ENCODE results near the gene KCNIP4.
A peak's percentile ranks its signal among the peaks of the same experiment; 100 is the strongest.
"Not testable (repeated sequence)": the region's sequence is repeated elsewhere in the genome, so short reads cannot be mapped to it uniquely, and the experiment has no call there.

KCNIP4 gene

DNA sequence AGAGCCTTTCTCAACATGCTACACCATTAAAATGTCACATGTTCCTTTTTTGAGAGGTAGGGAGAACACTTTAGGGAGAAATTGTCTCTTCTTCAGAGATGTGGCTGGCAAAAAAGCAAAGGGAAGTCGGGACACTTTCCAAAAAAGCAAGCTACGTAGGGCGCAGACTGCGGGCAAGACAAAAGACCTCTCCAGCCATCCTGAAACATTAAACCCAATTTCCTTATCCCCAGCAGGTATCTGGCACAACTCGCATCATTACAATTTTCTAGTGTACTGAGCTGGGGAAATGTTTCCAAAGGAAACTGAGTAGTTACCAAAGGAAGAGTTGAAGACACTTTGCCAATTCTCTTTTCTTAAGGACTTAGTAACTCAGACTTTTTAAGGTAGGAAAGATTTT is 1132.3 kb downstream of the KCNIP4 start:
- DNase-seq: no peak

DNA sequence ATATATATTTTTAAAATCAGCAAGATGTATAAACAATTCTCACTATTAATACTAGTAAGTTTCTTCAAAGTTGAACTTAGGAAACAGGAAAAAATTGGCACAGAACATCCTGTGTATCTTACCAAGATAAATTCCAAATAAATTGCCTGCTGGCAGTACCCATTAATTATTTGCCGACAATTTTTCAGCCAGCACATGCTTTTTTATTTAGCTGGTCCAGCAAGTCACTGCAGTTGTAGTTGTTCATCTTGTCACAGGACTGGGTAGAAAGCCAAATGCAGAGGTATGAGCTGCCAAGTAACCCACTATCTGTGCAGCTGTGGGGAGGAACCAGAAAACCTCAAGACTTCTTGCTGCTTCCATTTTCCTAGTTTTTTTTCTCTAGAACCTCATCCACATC is 1134.9 kb downstream of the KCNIP4 start:
- no peak for DNase-seq

DNA sequence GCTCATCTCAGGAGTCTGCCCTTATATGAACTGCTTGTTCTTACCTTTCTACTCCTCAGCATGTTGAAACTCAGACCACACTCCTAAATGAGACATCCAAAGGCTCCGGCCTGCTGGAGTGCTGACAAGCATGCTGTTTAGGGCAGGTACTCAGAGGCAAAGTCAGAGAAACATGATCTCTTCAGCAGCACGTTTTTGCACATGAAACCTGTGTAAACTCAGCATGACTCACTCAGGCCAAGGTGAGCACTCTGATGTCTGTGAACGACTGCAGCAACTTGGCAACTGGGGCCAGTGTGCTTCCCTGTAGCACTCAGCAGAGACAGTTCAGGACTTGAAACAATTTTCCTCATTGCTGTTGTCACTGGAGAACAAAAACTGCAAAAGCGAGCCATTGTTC is 1138.8 kb downstream of the KCNIP4 start:
- DNase-seq: no peak

DNA sequence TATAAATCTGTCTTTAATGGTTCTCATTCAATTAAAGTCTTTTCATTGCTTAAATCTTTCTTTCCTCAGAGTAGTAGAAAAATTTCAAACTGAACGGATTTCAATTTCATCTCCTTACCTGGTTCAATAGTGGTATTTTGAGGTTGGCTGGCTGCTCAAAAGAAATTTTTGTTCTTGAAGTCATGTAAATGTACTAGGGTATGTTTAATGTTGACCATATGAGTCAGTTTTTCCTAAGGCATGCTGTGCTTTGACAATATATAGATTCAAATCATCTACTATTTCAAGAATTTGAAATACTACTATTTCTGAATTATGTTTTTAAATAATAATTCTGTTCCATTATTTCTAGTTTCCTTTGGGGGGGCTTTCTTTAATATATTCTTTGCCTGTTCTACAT is 1142.9 kb downstream of the KCNIP4 start:
- no peak for DNase-seq

DNA sequence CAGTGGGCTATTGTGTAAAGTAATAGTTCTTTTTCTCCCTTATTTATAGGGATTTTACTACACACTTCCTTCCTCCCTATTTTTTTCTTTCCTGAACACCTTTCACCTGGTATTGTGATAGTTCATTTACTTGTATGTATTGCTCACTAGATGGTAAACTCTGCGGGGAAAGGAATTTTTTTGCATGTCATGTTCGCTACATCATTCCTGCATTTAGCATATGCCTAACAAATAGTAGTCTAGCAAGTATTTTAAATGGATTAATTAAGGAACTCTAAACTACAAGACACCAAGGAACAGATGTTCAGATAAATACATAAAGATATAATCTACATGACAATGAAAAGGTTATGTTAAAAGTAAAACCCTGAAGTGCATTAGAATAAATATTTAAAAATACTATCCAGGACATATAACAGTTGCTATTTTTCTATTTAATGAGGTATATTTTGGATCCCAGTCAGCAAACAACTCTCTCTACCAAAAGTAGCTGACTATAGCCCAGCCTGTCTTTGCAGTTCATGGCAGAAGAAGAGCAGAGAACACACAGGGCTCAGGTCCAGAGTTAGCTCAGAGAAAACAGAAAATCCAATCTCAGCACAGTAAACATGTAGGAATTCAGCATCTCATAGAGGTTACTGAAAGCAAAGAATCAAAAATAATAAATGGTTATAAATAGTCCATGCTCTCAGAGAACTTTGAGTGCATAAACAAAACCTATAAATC is 1160.5 kb downstream of the KCNIP4 start:
- DNase-seq: no peak

DNA sequence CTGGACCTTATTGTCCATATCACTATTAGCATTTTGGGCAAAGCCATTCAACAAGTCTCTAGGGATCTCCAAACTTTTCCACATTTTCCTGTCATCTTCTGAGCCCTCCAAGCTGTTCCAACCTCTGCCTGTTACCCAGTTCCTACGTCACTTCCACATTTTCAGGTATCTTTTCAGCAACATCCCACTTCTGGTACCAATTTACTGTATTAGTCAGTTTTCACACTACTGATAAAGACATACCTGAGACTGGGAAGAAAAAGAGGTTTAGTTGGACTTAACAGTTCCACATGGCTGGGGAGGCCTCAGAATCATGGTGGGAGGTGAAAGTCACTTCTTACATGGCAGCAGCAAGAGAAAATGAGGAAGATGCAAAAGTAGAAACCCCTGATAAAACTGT is 1165.4 kb downstream of the KCNIP4 start:
- not testable (repeated sequence) for DNase-seq

DNA sequence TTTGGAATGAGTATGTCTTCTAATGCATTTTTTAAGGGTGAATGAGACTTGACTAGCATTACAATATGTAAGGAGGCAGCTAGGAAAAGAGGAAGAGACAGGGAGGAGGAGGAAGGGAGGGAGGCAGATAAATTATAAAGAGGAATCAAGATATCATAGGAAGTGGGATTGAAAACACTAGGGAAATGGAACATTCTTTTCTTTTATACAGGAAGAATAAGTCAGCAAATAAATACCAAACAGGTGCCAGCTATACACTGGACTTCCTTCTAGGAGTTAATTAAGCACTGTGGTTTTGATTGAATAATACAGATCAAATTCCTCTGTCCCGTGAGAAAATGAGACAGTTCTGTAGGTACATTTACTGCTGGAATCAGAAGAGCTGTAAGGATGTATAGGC is 1169.7 kb downstream of the KCNIP4 start:
- DNase-seq: no peak

DNA sequence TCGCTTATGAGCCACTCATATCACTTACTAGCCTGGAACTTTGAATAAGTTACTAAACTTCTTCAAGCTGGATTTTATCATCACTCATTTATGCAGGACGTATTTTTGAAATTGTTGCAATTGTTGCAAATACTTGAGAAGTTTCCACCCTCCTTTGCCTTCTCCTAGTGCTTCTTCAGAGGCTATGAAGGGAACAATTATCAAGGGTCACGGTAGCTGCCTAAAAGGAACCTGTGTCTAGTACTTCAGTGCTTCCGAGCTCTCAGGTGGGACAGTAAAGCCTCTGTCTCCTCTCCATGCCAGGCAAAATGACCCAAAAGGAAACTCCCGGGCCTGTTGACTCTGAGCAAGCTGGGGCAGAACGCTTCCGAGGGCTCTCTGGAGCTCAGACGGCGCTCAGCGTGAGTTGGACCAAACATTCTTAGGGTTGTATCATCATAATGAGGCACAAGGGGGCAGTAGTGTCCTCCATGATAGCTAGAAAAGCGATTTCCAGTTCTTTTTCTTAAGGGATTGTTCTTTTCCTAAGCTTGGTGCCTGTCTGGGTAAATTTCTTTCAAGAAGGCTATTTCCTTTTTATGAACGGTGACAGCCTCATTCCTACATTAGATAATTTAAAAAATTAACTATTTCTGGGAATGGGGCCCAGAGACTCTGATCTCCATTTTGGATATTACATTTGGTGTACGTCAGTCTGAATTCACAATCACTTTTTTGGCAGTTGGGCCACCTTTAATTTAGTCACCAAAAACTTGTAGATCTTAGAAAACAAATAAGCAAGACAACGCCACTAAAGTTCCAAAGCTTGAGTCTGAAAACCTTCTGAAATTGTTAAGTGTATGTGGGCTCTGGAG is 1175.2 kb downstream of the KCNIP4 start:
- peak; percentile 50 for DNase-seq

DNA sequence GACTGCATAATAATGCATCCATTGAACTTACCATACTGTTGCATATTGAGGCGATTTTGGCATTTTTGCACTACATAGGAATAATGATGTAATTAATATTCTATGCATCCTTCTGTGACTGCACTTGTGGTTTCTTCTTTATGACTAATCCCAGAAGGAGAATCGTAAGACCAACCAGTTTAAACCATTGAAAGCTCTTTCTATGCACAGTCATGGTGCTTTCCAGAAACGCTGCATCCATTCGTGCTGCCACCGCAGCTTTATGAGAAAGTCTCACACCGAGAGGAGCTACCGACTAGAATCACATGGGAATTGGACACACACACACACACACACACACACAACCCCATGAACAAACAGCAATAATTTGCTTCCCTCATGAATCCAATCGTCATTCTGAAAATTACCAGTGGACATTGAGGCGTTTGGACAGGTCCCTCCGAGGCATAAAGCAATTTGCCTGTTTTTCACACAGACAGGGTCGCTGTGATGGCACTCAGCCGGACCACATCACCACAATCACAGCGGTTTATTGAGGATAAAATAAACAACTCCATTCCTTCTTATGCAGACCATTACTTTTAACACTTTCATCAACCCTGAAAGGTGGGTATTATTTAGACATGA is 1184.1 kb downstream of the KCNIP4 start:
- no peak for DNase-seq

DNA sequence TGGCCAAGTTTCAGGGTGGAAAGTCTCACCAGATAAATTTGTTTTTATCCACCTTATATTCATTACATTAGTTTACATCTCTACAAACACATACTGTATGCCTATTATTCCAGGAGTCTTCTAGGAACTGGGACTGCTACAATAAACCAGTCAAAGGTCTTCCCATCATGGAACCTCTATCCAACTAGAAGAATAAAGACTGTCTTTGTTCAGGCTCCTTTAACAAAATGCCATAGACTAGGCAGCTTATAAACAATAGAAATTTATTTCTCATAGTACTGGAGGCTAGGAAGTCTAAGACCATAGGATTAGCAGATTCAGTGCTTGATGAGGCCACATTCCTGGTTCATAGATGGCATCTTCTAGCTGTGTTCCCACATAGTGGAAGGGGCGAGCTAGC is 1186.7 kb downstream of the KCNIP4 start:
- DNase-seq: no peak

DNA sequence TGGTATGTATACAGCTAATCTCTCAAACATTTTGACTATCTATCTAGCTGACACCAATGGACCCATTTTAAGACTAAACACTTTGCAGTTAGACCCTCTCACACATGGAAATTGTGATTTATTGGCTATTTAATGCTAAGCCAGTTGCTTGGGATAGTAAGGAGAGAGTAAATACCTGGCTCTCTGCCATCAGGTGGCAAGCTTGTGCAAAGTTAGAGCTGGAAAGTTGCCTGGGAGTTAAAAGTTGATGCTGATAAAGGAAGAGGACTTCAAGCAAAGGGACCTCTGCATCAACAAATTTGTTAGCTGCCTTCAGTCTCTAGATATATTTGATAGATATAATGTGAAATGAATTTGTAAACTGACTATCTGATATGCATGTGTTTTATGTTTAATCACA is 1187.2 kb downstream of the KCNIP4 start:
- DNase-seq: no peak

DNA sequence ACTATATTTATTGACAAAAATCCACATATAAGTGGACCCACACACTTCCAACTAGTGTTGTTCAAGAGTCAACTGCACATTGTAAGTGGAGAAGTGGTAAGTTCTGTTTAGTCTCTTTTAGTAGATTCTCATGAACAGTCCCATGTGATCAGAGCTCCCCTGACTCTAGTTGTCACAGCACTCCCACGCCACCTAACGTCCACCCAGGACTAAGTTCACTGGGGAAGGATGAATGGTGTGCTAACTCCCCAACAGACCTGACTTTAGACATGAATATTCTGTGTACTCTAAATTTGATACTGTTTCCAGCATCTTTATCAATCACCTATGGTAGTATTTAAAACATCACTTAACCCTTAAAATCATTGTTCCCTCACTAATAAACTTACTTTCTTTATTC is 1188.5 kb downstream of the KCNIP4 start:
- peak; percentile 5 for DNase-seq

DNA sequence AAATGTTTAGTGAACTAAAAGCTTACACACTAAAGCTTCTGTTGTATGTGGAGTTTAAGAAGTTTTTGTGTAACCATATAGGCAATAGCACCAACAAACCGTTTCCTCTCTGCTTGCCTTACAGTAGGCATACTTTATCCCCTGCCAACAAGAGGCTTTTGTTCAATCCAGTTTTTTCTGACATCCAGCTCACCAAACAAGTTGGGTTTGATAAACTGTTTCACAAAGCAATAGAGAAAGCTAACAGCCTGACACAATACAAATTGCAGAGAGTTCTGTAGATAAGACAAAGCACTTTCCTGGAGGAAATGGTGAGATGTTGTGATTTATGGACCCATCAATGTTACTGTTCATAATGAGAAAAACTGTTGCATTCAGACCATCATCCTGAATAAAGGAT is 1194.5 kb downstream of the KCNIP4 start:
- no peak for DNase-seq

DNA sequence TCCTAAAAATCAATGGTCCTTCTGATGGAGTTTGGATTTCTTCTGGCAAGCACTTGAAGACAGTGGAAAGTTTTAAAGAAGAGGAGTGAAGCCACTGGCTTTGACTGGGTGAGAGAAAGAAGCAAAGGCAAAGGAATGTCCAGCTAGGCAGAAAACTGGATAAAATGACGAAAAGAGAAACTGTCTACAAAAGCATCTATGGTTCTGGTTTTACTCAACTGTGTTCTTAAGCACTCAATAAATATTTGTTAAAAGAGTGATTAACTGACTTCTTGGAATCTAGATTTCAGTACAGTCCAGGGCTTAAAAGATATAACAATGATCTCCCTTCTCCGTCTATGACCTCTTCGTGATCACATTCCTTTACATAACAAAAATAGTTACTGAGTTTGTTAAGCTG is 1195.9 kb downstream of the KCNIP4 start:
- no peak for DNase-seq

DNA sequence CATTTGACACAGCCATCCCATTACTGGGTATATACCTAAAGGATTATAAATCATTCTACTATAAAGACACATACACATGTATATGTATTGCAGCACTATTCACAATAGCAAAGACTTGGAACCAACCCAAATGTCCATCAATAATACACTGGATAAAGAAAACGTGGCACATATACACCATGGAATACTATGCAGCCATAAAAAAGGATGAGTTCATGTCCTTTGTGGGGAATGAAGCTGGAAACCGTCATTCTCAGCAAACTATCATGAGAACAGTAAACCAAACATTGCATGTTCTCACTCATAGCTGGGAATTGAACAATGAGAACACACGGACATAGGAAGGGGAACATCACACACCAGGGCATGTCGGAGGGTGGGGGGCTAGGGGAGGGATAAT is 1202.6 kb downstream of the KCNIP4 start:
- not testable (repeated sequence) for DNase-seq

DNA sequence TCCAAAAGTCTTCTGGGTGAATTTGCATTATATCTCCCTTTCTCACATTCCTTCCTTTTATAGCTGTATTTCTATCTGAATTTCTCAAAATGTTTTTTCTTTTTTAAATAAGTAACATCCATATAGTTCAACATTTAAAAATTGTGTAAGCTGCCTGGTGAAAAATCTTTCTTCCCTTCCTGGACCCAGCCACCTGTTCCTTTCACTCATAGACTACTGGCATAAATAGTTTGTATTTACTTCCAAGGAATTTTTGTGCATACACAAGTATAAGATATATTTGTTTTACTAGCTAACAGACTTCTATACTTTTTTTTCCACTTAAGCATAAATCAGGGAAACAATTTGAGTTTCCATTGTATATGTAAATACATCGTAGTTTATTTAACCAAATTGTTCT is 1212.6 kb downstream of the KCNIP4 start:
- DNase-seq: no peak

DNA sequence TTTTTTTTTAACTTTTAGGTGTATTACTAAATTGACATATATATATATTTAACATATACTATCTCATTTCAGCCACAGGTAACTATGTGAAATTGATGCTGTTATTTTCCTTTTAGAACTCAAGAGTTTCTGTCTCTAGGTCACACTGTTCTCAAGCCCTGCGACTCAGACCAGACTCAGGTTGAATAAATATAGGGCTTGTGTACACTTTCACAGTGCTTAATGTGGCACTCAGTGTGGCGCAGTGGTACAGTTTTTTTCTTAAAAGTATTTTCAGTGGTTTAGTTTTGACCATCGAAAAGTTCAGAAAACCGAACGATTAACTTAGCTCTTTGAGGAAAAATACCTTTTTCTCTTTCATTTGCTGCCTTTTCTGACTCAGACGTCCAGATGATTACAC is 1223.7 kb downstream of the KCNIP4 start:
- no peak for DNase-seq

DNA sequence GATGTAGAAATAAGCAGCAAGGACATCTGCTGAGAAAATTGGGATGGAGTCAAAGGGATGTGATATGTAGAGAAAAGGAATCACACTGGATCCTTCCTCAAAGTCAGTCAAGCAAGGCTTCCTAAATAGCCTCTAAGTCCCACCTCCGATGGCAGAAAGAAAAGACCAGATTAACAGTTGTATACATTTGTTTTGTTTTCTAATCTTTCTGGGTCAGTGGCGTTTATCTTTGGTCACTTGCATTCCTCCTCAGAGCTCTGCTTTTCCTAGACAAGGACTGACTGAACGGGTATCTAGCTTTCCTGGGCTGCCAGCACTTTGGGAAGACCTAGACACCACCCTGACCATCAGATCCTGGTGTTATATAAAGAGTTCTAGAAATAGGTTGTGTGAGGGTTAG is 1225.1 kb downstream of the KCNIP4 start:
- no peak for DNase-seq

DNA sequence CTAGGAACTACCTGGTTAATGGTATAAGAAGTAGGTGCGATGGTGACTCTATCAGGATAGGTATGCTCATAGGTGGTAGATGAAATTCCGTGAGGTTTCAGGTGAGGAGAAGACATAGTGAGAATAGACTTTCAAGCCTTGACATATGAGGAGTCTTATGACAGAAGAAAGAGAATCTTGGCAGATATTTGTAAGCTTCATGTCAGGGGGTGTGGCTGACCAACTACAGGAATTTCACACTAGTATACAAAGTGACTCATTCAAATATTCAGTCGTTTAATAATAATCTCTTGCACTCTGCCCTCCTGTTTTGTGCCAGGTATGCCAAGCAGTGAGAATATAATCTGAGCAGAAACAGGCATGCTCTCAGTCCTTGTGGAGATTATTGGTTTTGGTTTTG is 1225.6 kb downstream of the KCNIP4 start:
- DNase-seq: no peak

DNA sequence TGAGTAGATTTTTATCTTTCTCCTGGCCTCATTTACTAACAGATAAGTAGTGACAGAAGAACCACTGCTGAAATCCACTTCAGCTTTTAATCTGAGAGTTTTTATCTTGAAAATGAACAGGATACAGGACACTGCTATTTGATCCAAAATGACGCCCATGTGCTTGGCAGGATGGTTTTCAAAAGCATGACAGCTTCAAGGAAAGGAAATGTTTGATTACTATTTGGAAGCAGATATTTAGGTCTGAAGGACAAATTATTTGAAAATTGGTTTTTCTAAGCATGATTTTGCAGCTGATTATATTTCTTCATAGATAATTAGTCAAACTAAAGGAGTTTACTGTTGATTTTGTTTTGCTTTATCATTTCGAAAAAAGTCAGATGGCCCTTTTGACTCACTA is 1237.2 kb downstream of the KCNIP4 start:
- DNase-seq: no peak

DNA sequence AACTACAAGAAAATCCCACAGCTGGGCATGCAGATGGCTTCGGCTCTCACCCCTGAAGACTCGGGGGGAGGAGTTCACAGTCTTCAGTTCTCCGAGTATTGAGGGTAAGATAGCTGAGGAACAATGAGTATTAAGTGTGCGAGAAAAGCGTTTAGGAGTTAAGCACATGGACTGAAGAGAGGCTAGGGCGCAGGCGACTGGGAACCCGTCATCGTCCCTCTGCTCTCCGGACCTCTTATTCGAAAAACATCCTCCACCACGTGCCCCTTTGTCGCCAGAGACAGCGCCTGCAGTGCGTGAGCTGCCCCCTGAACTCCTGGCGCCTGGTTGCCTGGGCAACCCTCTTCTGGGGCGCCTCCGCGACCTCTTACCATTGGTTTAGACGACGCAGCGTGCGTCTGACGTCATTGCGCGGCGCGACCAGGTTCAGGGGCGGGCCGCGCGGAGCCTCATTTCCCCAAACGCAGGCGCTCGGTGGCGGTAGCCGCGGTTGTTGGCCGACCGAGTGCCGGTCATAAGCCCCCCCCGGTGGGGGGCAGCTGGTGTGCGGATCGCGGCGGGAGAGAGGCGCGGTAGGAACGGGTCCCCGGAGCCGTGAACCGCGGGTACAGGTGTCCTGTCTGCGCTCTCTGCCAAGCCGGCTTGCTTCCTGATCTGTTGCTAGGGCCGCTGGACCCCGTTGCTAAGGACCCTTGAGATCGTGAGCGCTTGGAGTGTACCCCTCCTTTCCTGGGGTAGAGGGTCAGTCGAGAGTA is 1248.4 kb downstream of the KCNIP4 start, which contains the start of gene PACRGL:
PACRGL (plus strand) TSS at position 452 of the 755 bp plus-strand sequence. CDS start 4,024 bp downstream, outside the sequence.
- DNase-seq: peak; percentile 87

DNA sequence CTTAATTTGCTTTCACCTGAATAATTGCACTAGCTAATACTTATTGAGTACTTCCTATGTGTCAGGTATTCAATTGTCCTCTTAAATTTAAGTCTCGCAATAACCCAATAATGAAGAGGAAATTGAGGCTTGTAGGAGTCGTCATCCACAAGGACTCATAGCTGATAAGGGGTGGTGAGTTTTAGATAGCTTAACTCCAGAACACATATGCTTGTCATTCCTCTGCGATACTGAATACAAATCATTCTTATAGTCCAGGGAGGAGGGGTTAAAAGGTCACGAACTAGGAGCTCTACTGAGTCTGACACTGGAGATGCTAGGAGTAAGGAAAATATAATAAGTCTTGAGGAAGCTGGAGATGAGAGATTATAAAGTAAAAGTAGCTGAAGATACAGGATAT is 1249.8 kb downstream of the KCNIP4 start:
- DNase-seq: no peak

DNA sequence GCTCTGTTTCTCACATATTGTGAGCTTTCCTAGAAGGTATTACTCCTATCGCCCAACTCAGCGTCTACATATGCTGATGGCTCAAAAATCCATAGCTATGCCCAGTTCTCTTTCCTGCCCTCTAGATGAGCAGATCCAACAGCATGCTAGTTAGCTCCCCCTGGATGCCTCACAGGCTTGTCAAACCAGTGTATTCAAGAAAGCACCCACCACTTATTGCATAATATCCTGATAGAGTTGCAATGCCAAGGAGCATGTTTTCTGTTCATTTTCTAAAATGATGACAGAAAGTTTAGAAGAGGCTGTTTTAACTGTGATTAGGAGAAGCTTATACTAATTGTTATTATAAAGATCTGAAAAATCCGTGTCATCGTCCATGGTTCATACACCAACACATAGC is 1250.2 kb downstream of the KCNIP4 start:
- no peak for DNase-seq

All from kidney glomerular epithelial cell (primary cell).